22Rv1 (cell line): ENCODE data around the gene PMP22.

ENCODE experiments used
- H3K27ac ChIP-seq: fragments of 450-650 bp; 2 replicates; pipeline ENCODE4 v1.5.1; 2017
- ZFX ChIP-seq: fragments of 450-650 bp; IDR thresholded peaks from 2 replicates; pipeline ENCODE4 v1.6.1; 2017; ENCODE audit warnings: antibody characterized with exemption, borderline replicate concordance
- TF ChIP-seq, protein P1 (sequence below): fragments of 450-650 bp; IDR thresholded peaks from 2 replicates; pipeline ENCODE4 v1.5.1; 2017; ENCODE audit warnings: mild to moderate bottlenecking

The PMP22 gene

DNA sequence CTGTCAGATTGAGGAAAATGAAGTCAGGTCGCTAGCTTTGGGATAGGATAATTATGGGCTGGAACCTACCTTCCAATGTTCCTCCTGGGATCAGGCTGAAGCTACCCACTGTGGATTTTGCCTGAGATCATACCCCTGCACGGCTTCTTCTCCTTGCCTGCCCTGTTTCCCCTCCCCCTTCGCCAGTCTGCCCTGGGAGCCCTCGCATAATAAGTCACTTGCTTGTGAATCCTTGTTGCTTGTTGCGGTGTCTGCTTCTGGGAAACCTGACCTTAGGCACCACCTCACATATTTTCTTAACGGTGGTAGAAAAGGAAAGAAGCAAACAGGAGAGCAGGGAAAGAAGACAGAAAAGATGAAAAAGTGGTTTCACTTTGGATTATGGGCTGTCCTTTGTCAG lies 13.3 kb upstream of the PMP22 start:
- TF ChIP-seq ZFX: no peak
- TF ChIP-seq, protein P1, sequence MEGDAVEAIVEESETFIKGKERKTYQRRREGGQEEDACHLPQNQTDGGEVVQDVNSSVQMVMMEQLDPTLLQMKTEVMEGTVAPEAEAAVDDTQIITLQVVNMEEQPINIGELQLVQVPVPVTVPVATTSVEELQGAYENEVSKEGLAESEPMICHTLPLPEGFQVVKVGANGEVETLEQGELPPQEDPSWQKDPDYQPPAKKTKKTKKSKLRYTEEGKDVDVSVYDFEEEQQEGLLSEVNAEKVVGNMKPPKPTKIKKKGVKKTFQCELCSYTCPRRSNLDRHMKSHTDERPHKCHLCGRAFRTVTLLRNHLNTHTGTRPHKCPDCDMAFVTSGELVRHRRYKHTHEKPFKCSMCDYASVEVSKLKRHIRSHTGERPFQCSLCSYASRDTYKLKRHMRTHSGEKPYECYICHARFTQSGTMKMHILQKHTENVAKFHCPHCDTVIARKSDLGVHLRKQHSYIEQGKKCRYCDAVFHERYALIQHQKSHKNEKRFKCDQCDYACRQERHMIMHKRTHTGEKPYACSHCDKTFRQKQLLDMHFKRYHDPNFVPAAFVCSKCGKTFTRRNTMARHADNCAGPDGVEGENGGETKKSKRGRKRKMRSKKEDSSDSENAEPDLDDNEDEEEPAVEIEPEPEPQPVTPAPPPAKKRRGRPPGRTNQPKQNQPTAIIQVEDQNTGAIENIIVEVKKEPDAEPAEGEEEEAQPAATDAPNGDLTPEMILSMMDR: no peak
- H3K27ac ChIP-seq: no peak overlapping the region

DNA sequence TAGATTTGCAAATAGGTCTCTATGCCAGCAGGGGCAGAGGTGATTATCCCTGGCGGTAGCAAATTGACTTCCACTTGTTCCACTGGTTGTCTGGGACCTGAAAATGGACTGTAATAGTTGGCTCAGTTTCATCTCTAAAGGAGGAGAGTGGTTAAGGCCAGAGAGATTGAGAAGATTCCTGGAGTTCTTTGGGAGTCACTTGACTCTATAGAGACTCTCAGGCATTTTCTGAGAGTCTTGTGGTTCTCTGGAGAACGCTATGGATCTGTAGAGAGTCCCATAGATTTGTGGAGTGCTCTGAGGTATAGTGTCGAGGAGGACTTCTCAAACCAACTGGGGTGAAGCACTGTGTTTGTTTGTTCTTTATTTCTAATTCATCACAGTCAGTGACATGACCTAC lies 8.9 kb upstream of the PMP22 start:
- no peak for TF ChIP-seq ZFX
- TF ChIP-seq, protein P1: no peak
- no peak overlapping the region for H3K27ac ChIP-seq

GRCh38 chr17:15273141-15273793 lies 8.1 kb upstream of the PMP22 start:
- TF ChIP-seq, protein P1: no peak
- TF ChIP-seq ZFX: no peak
- no peak overlapping the region for H3K27ac ChIP-seq

GRCh38 chr17:15271741-15272140 lies 6.6 kb upstream of the PMP22 start:
- no peak overlapping the region for H3K27ac ChIP-seq
- TF ChIP-seq ZFX: no peak

DNA sequence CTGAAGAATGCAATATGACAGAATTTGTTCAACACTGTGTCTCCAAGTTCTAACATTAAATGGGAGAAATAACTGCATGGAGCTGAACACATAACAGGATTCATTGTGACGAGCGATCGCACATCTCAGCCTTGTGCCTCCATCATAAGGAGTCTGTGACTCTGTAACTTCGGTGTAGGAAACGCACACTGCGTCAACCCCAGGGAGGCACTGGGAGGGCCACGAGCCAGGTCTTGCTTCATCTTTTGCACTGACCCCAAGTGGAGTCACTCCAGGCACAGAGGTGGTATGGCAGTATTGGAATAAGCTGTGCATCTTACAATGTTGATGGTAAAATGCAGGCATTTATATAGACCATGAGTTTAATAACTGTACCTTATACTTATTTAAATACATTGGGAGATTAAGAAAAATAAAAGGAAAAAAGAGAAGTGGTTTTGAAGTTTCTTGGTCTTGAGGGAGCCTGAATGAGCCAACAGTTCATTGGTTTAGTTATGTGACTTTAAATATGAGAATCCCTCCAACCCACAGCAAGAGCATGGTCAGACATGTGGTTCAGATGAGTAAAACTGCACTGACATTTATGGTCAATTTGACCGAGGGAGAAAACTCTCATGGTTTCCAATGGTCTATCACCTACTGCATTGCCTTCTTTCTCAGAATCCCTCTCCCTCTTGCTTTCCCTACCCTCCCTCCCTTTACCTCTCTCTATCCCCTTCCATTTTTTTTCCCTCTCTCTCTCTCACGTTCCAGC lies 5.7 kb upstream of the PMP22 start:
- H3K27ac ChIP-seq: no peak overlapping the region
- TF ChIP-seq, protein P1: no peak
- TF ChIP-seq ZFX: no peak

DNA sequence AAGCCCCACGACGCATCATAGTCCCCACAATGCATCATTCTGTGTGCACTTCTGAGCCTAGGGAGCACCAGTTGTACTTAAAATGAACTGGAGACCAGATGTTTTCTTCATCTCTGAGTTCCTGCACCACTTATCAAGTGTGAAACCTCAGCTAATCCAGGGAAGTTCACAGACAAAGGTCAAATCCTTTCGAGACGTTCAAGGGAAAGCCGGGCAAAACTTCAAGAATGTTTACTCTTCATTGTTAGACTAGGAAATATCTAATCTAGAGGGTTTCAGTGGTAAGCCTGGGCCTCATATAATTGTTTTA lies 4.6 kb upstream of the PMP22 start:
- no peak for TF ChIP-seq ZFX
- TF ChIP-seq, protein P1: no peak
- no peak overlapping the region for H3K27ac ChIP-seq

DNA sequence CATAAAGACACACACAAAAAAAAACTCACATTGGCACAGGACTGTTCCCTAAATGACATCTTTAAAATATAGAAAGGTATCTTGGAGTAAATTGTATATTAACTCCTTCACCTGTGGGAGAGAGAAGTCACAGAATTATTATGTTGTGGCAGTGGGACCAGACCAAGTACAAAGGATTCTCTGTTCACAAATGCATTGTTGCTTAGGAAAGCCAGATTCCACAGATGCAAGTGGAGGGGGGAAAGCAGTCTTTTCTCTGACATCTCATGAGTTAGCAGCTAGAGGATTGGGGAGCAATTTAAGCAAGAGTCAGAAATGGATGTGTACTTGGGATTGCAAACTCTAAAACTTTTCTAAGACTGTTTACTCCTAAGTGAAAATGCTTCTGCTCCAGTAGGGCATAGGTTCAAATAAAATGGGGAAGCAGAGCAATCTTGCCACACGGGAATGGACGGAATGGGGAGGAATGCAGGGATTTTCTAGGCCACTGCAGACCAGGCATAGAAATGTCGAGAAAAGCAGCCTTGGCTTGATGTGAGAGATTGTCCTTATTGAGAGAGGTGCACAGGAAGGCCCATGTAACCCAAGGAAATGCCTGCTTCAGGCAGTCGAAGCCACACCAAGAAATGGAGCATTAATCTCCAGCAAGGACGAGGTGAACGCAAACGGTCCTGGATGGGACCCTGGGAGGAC lies 4.1 kb upstream of the PMP22 start:
- no peak for TF ChIP-seq ZFX
- TF ChIP-seq, protein P1: no peak
- no peak overlapping the region for H3K27ac ChIP-seq
